ENCODE data around the gene TP53TG3D.
"Not testable (repeated sequence)": the region's sequence is repeated elsewhere in the genome, so short reads cannot be mapped to it uniquely, and the experiment has no call there.

The TP53TG3D gene

GRCh38 chr16:32252986-32253385, at the start of gene TP53TG3D:
Gene TP53TG3D, plus strand, starts transcription at chr16:32253286. Its CDS starts 68 bp downstream, at chr16:32253354.
- not testable (repeated sequence) for DNase-seq

GRCh38 chr16:32253507-32253906, 421 bp downstream of the TP53TG3D start:
- not testable (repeated sequence) for DNase-seq

GRCh38 chr16:32261526-32261925, 8.4 kb downstream of the TP53TG3D start:
- not testable (repeated sequence) for DNase-seq

GRCh38 chr16:32263552-32263951, 10.5 kb downstream of the TP53TG3D start:
- DNase-seq: not testable (repeated sequence)

- not testable (repeated sequence) for DNase-seq
Observed at GRCh38 chr16:32281910-32282309, 28.8 kb downstream of the TP53TG3D start.

GRCh38 chr16:32283024-32283423, 29.9 kb downstream of the TP53TG3D start:
- not testable (repeated sequence) for DNase-seq

- DNase-seq: not testable (repeated sequence)
Observed at GRCh38 chr16:32283917-32284495, 30.9 kb downstream of the TP53TG3D start.

- DNase-seq: not testable (repeated sequence)
Observed at GRCh38 chr16:32284800-32285796, 32.0 kb downstream of the TP53TG3D start.

GRCh38 chr16:32286193-32286592, 33.1 kb downstream of the TP53TG3D start:
- not testable (repeated sequence) for DNase-seq

- DNase-seq: not testable (repeated sequence)
Observed at GRCh38 chr16:32287743-32288142, 34.7 kb downstream of the TP53TG3D start.

- DNase-seq: not testable (repeated sequence)
Observed at GRCh38 chr16:32289197-32289596, 36.1 kb downstream of the TP53TG3D start.

GRCh38 chr16:32302776-32303175, 49.7 kb downstream of the TP53TG3D start:
- DNase-seq: not testable (repeated sequence)

All from NCI-H2081 (cell line).